BE2C (cell line): ENCODE data around the gene DAPK1.

Experiments
- DNase-seq: peaks from one replicate; pipeline ENCODE4 v3.0.0-alpha.2; 2020
- H3K27me3 ChIP-seq: fragments of 250-450 bp; sonication (Bioruptor Pico); 2 replicates; pipeline ENCODE4 v1.5.1; 2020; ENCODE audit warnings: mild to moderate bottlenecking
- H3K36me3 ChIP-seq: fragments of 250-450 bp; sonication (Bioruptor Pico); 2 replicates; pipeline ENCODE4 v1.5.1; 2020; ENCODE audit warnings: mild to moderate bottlenecking
- H3K4me1 ChIP-seq: fragments of 250-450 bp; sonication (Bioruptor Pico); 2 replicates; pipeline ENCODE4 v1.5.1; 2020
- H3K4me3 ChIP-seq: 2 replicates; pipeline ENCODE4 v1.5.1; 2011; ENCODE audit warnings: low read depth, low read length
- H3K9me3 ChIP-seq: fragments of 250-450 bp; sonication (Bioruptor Pico); 2 replicates; pipeline ENCODE4 v1.5.1; 2020
- TF ChIP-seq, protein P1 (sequence below): IDR thresholded peaks from 2 replicates; pipeline ENCODE4 v1.5.1; 2012; ENCODE audit warnings: mild to moderate bottlenecking, low read depth, low read length

DAPK1 gene

GRCh38 chr9:87673446-87674120 is 175.9 kb downstream of the DAPK1 start:
- no peak for DNase-seq
- no peaks in the 10 kb centered on the region for H3K27me3 ChIP-seq
- no peaks in the 10 kb centered on the region for H3K9me3 ChIP-seq
- TF ChIP-seq, protein P1, sequence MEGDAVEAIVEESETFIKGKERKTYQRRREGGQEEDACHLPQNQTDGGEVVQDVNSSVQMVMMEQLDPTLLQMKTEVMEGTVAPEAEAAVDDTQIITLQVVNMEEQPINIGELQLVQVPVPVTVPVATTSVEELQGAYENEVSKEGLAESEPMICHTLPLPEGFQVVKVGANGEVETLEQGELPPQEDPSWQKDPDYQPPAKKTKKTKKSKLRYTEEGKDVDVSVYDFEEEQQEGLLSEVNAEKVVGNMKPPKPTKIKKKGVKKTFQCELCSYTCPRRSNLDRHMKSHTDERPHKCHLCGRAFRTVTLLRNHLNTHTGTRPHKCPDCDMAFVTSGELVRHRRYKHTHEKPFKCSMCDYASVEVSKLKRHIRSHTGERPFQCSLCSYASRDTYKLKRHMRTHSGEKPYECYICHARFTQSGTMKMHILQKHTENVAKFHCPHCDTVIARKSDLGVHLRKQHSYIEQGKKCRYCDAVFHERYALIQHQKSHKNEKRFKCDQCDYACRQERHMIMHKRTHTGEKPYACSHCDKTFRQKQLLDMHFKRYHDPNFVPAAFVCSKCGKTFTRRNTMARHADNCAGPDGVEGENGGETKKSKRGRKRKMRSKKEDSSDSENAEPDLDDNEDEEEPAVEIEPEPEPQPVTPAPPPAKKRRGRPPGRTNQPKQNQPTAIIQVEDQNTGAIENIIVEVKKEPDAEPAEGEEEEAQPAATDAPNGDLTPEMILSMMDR, result no peak
- no peaks in the 10 kb centered on the region for H3K4me1 ChIP-seq
- H3K36me3 ChIP-seq, result peaks cover 3% of the 10 kb centered on the region
- no peak overlapping the region for H3K4me3 ChIP-seq

GRCh38 chr9:87674565-87675299 is 177.1 kb downstream of the DAPK1 start:
- Histone ChIP-seq H3K4me1 (no peaks in the 10 kb centered on the region), H3K9me3 (no peaks in the 10 kb centered on the region), H3K36me3 (no peaks in the 10 kb centered on the region; the same call in 1 of the 2 replicates), H3K27me3 (no peaks in the 10 kb centered on the region), H3K4me3 (no peak overlapping the region)
- DNase-seq, result no peak
- TF ChIP-seq, protein P1, result no peak

GRCh38 chr9:87675906-87676515 is 178.3 kb downstream of the DAPK1 start:
- Histone ChIP-seq H3K4me3 (no peak overlapping the region), H3K4me1 (no peaks in the 10 kb centered on the region), H3K36me3 (no peaks in the 10 kb centered on the region; the same call in 1 of the 2 replicates), H3K9me3 (no peaks in the 10 kb centered on the region), H3K27me3 (no peaks in the 10 kb centered on the region)
- no peak for DNase-seq
- TF ChIP-seq, protein P1, result no peak

GRCh38 chr9:87676976-87677775 is 179.5 kb downstream of the DAPK1 start:
- H3K4me3 ChIP-seq, result no peak overlapping the region
- no peaks in the 10 kb centered on the region for H3K9me3 ChIP-seq
- H3K4me1 ChIP-seq, result no peaks in the 10 kb centered on the region
- H3K27me3 ChIP-seq, result no peaks in the 10 kb centered on the region
- TF ChIP-seq, protein P1, result no peak
- H3K36me3 ChIP-seq, result no peaks in the 10 kb centered on the region; the same call in 1 of the 2 replicates
- no peak for DNase-seq

DNA sequence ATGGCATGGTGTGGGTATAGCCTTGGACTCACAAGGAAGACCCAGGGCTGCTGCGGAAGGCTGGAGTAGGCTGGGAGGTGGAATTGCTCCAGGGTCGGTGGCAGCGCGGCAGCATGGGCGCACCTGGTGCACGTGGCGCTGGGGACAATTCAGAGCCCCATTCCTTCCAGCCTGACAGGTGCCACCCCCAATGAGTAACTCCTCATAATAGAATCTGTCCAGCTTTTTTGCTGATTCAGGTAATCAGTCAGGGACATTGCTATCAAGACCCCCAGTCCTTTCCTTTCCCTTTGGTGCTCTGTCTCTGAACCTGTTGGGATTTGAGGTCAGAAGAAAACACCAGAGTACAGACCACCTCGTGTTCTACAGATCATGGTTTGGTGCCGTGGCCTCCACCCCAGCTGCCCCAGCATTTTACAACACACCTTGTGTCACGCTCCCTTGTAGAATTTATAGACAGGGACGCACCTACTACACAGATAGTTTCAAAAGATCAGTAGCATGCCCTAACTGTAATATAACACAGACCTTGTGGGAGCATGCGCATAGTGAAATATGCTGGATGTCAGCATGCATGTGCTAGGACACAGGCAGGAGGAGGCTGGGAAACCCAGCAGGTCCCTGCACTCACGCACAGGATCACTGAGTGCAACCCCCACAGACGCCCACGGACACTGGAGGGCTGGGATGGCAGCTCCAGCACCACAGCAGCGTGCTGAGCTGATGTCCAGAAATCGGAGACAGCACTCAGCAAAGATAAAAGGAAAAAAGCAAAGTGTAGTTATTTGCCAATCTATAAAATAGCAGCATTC is 180.3 kb downstream of the DAPK1 start:
- Histone ChIP-seq H3K36me3 (no peaks in the 10 kb centered on the region; the same call in 1 of the 2 replicates), H3K4me1 (no peaks in the 10 kb centered on the region), H3K4me3 (no peak overlapping the region), H3K9me3 (no peaks in the 10 kb centered on the region), H3K27me3 (no peaks in the 10 kb centered on the region)
- TF ChIP-seq, protein P1, result no peak
- no peak for DNase-seq
